ENCODE results near the gene REV3L. TPM values are rescaled to one million over a fixed set of nuclear protein-coding genes. Genes with fewer than 3 reads are reported as not detected.

REV3L gene
- total RNA-seq, 1 experiment from 2014 or later, result 5.7 TPM

GRCh38 chr6:111410371-111410770 is 72.6 kb downstream of the REV3L start:
- no peaks in the 10 kb centered on the region for H3K27me3 Mint-ChIP-seq (ENCODE audit: low read depth)

GRCh38 chr6:111409430-111409829 is 73.6 kb downstream of the REV3L start:
- H3K4me3 Mint-ChIP-seq, result no peak overlapping the region
- DNase-seq (ENCODE audit: low spot score) (no peak), ATAC-seq (no peak)
- no peaks in the 10 kb centered on the region for H3K27me3 Mint-ChIP-seq (ENCODE audit: low read depth)
- no peak overlapping the region for H3K27ac Mint-ChIP-seq
- no peaks in the 10 kb centered on the region for H3K4me1 Mint-ChIP-seq
- H3K36me3 Mint-ChIP-seq, result peaks cover 3% of the 10 kb centered on the region
- H3K9me3 Mint-ChIP-seq, result peaks cover 2% of the 10 kb centered on the region
- no peak for TF ChIP-seq FOXP1 (CRISPR knock-in tag; IDR thresholded peaks at IDR 0.05; ENCODE audit: borderline replicate concordance)
- TF ChIP-seq USF1 (CRISPR knock-in tag; IDR thresholded peaks at IDR 0.05), result no peak
- TF ChIP-seq SMAD3 (CRISPR knock-in tag; IDR thresholded peaks at IDR 0.05; ENCODE audit: borderline replicate concordance), result no peak
- TF ChIP-seq NR1H2 (CRISPR knock-in tag; IDR thresholded peaks at IDR 0.05), result no peak
- no peak for TF ChIP-seq ATF1 (CRISPR knock-in tag; IDR thresholded peaks at IDR 0.05)
- no peak for TF ChIP-seq ZNF512 (CRISPR knock-in tag; IDR thresholded peaks at IDR 0.05; ENCODE audit: borderline replicate concordance)
- no peak for TF ChIP-seq TEAD4 (CRISPR knock-in tag; IDR thresholded peaks at IDR 0.05)
- no peak for TF ChIP-seq ZNF423 (CRISPR knock-in tag; IDR thresholded peaks at IDR 0.05)
- no peak for TF ChIP-seq PRDM15 (CRISPR knock-in tag; IDR thresholded peaks at IDR 0.05)
- no peak for TF ChIP-seq CREB1 (CRISPR knock-in tag; IDR thresholded peaks at IDR 0.05)
- no peak for TF ChIP-seq ZNF263 (CRISPR knock-in tag; IDR thresholded peaks at IDR 0.05; ENCODE audit: low read depth)
- TF ChIP-seq USF2 (CRISPR knock-in tag; IDR thresholded peaks at IDR 0.05), result no peak
- TF ChIP-seq CBFB (CRISPR knock-in tag; IDR thresholded peaks at IDR 0.05; ENCODE audit: low read depth), result no peak
- TF ChIP-seq ETV6 (CRISPR knock-in tag; IDR thresholded peaks at IDR 0.05), result no peak
- no peak for TF ChIP-seq ZBTB43 (CRISPR knock-in tag; IDR thresholded peaks at IDR 0.05)
- POLR2A ChIA-PET, result no interaction called here
- CTCF ChIA-PET, result no interaction called here

More at GRCh38 chr6:111410371-111410770, 72.6 kb downstream of the REV3L start:
- POLR2A ChIA-PET, result interaction anchor here (0.9 kb wide), 1 partner anchor 19 kb away, joined by 3 read pairs; no protein-coding TSS in a partner anchor
- Mint-ChIP-seq H3K4me1 (no peaks in the 10 kb centered on the region), H3K4me3 (no peak overlapping the region), H3K27ac (no peak overlapping the region), H3K36me3 (no peaks in the 10 kb centered on the region), H3K9me3 (no peaks in the 10 kb centered on the region)
- CTCF ChIA-PET, result no interaction called here
- TF ChIP-seq ZNF219 (CRISPR knock-in tag; IDR thresholded peaks at IDR 0.05; ENCODE audit: borderline replicate concordance) (no peak), EMX1 (CRISPR knock-in tag; IDR thresholded peaks at IDR 0.05) (no peak)
- DNase-seq (ENCODE audit: low spot score) (no peak), ATAC-seq (no peak)

Data from WTC11 (cell line).